ENCODE measurements around the gene SERPINB10.
"Not testable (repeated sequence)": the region's sequence is repeated elsewhere in the genome, so short reads cannot be mapped to it uniquely, and the experiment has no call there.

GRCh38 chr18:63940543-63941050 lies 32.8 kb downstream of the SERPINB10 start:
- not testable (repeated sequence) for TF ChIP-seq EZH2 (IDR thresholded peaks at IDR 0.05; ENCODE audit: insufficient read depth, poor library complexity, severe bottlenecking); EZH2phosphoT487 (IDR thresholded peaks at IDR 0.05; ENCODE audit: insufficient read depth, low read depth)

Measured in GM23248 (cell line).